AML-193 (cell line): Measurements from ENCODE around the gene SGMS1.
A peak's percentile ranks its signal among the peaks of the same experiment; 100 is the strongest.
"Not testable (repeated sequence)": the region's sequence is repeated elsewhere in the genome, so short reads cannot be mapped to it uniquely, and the experiment has no call there.

ENCODE experiments used
- DNase-seq, 2 experiments: peaks; one replicate each; lab custom pipeline; 2025; lab: John Stamatoyannopoulos, UW

Gene SGMS1

GRCh38 chr10:50373821-50374501, 249.8 kb downstream of the SGMS1 start:
- DNase-seq: no peak

GRCh38 chr10:50369931-50370330, 253.8 kb downstream of the SGMS1 start:
- no peak for DNase-seq

DNA sequence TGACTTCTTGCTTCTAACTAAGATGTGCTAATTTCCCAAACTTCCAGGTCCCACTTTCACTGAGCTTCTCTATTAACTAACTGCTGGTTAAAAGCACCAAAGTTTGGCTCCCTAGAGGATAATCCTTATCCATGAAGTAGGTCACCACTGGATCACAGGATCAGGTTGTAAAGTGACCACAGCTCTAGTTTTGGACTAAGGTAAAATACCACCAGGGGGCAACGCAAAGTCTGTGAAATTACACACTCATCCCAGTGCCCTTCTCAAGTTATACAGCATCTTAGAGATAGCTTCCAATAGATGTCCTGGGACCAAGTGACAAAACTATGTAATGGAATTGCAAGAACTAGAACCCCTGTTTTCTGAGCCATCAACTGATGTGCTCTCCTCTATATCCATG, 256.0 kb downstream of the SGMS1 start:
- DNase-seq: peak; percentile 46 to 52

DNA sequence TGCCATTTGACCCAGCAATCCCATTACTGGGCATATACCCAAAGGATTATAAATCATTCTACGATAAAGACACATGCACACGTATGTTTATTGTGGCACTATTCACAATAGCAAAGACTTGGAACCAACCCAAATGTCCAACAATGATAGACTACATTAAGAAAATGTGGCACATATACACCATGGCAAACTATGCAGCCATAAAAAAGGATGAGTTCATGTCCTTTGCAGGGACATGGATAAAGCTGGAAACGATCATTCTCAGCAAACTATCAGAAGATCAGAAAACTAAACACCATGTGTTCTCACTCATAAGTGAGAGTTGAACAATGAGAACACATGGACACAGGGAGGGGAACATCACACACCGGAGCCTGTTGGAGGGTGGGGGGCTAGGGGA, 257.3 kb downstream of the SGMS1 start:
- DNase-seq: not testable (repeated sequence)

DNA sequence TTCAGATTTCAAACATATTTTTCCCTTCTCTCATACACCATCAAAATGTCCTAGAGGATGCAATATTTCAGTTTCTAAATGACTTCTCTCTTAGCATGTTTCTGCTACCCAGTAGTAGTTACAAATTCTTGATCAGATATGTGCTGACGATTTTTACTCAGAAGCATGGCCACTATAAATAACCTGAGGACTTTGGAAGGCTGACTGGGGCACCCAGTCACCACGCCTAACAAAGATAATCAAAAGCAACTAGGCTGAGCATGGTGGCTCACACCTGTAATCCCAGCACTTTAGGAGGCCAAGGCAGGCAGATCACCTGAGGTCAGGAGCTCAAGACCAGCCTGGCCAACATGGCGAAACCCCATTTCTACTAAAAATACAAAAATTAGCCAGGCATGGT, 259.0 kb downstream of the SGMS1 start:
- not testable (repeated sequence) for DNase-seq

DNA sequence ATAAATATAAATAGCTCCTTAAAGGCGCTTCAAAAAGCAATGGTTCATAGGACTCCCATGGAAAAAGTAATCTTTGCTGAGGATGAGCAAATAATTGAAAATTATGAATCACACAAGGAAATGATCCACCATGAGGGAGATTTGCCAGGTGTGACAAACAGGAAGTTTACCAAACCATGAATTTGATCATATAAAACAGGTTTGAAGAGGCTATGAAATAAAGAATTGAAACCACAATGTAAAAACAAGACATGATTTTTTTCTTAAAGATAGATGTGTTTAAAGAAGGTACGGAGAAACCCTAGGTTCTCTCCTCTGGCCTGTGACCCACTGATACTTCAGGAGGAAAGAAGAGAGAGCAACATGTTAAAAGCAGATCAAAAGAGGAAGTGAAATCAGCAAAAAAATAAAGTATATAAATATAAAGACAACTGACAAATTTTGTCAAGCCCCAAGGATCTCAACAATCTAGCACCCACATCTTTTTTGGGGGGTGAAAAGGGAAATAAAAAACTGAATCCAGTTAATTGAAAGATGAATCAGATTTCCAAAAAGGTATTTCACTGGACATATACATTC, 261.1 kb downstream of the SGMS1 start:
- peak in 1 of 2 experiments; percentile 14 for DNase-seq

DNA sequence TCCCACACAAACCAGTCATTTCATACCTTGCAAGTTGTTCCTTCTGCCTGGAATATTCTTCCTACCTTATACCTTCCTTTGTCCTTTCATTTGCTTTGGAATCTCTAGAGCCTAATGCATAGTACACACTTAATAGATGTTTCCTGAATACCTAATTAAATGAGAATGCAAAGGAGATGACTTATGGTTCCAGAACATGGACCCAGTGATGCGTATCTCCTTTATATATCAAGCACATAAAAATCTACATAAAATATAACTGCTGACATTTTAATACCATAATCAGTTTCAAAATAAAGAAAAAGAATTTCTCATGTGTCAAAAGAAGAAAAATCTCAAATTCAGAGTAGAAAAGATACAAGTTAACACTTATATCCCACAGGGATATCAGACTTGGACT, 261.8 kb downstream of the SGMS1 start:
- DNase-seq: no peak

- DNase-seq: no peak
Observed at GRCh38 chr10:50360077-50360850, 263.5 kb downstream of the SGMS1 start.

DNA sequence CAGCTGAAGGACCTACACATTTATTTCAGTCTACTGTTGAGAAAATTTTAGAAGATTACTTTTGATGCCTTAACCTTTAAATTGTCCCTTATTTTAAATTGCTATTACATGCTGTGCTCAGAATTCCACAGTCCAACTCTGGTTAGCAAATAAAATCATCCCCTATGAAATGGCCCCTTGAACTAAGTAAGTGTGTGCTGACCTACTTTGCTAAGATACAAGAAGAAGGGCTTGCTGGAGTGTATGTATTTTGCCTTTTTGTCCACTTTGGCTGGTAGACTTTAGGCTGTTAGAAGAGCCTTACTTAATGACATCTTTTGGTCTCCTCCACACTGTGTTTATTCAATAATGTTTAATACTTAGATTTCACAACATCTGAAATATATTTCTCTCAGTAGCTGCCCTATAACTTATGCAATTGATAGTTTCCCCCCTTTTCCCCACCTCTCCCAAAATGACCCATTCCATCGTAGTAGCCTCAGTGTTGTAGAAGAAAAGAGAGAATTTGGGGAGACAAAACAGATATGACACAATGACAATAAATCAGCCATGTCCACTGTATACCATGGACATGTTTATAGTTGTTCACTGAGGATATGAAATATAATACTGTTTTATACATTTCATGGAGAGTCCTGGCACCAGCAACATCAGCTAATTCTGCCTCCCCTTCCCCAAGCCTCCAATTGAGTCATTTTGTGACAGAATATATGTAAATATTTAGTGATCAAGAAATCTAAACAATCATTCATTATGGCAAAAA, 264.6 kb downstream of the SGMS1 start:
- DNase-seq: no peak

DNA sequence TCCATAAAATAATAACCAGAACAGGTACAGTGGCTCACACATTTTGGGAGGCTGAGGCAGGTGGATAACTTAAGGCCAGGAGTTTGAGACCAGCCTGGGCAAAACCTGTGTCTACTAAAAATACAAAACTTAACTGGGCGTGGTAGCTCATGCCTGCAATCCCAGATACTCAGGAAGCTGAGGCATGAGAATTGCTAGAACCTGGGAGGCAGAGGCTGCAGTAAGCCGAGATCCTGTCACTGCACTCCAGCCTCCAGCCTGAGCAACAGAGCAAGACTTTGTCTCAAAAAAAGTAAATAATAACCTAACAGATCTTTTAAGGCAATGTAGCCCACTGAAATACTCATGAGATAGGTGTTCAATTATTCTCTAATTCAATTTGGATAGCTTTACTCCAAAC, 265.3 kb downstream of the SGMS1 start:
- no peak for DNase-seq

GRCh38 chr10:50356481-50356832, 267.3 kb downstream of the SGMS1 start:
- DNase-seq: not testable (repeated sequence)

GRCh38 chr10:50355693-50356480, 267.9 kb downstream of the SGMS1 start:
- DNase-seq: not testable (repeated sequence)

DNA sequence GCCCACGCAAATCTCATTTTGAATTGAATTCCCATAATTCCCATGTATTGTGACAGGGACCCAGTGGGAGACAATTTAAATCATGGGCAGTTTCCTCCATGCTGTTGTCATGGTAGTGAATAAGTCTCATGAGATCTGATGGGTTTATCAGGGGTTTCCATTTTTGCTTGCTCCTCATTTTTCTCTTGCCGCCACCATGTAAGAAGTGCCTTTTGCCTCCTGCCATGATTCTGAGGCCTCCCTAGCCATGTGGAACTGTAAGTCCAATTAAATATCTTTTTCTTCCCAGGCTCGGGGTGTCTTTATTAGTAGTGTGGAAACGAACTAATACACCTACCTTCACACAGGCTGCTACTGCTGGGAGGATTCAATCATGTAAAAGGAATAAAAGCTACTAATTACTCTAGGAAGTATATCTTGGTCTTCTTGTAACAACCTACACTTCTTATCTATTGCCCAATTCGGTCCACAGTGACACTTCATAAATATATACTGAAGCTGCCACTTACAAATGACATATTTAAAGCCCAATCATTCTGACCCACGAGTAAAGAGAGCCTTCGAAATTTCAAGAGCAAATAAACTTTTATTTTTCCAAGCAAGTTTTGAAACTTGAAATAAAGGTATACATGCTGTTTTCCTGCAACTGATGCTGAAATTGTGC, 272.1 kb downstream of the SGMS1 start:
- no peak for DNase-seq

DNA sequence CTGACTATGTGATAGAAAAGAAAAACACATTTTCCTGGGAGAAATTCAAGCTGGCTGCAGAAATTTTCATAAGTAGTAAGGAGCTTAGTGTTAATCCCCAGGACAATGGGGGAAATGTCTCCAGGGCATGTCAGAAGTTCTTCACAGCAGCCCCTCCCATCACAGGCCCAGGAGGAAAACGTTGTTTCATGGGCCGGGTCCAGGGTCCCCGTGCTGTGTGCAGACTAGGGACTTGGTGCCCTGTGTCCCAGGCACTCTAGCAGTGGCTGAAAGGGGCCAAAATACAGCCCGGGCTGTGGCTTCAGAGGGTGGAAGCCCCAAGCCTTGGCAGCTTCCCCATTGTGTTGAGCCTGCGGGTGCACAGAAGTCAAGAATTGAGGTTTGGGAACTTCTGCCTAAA, 273.4 kb downstream of the SGMS1 start:
- no peak for DNase-seq

DNA sequence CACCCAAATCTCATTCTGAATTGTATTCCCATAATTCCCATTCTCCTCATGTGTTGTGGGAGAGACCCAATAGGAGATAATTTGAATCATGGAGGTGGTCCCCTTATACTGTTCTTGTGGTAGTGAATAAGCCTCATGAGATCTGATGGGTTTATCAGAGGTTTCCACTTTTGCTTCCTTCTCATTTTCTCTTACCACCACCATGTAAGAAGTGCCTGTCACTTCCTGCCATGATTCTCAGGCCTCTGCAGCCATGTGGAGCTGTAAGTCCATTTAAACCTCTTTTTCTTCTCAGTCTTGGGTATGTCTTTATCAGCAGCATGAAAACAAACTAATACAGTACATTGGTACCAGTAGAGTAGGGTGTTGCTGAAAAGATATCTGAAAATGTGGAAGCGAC, 274.2 kb downstream of the SGMS1 start:
- no peak for DNase-seq

- no peak for DNase-seq
Observed at GRCh38 chr10:50347394-50347802, 276.4 kb downstream of the SGMS1 start.

DNA sequence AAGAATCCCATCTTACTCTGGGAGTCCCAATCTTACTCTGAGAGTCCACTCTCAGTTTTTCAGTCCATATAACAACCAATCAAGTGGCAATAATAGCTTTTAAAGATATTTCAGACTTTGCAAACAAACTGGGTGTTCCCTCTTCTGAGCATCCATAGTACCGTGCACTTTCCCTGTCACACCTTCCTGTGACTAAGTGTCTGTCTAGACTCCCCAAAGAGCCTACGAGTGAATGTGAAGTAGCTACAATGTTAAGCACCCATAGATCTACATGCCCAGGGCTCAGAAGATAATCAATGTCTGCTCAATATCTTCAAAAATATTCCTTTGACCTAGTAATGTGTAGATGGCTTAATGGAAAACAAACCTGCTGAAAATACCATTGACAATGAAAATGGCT, 276.8 kb downstream of the SGMS1 start:
- DNase-seq: no peak

DNA sequence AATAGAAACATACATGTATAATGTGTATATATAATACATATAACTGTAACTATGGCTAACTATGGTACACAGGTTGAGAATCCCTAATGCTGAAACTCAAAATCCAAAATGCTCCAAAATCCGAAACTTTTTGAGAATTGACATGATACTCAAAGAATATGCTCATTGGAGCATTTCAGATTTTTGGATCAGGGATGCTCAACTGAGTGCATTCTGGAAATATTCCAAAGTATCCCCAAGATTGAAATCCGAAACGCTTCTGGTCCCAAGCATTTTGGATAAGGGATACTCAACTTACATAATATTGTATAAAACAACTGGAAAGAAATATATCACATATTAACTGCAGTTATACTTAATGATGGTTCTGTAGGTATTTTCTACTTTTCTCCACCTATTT, 278.2 kb downstream of the SGMS1 start:
- DNase-seq: no peak

DNA sequence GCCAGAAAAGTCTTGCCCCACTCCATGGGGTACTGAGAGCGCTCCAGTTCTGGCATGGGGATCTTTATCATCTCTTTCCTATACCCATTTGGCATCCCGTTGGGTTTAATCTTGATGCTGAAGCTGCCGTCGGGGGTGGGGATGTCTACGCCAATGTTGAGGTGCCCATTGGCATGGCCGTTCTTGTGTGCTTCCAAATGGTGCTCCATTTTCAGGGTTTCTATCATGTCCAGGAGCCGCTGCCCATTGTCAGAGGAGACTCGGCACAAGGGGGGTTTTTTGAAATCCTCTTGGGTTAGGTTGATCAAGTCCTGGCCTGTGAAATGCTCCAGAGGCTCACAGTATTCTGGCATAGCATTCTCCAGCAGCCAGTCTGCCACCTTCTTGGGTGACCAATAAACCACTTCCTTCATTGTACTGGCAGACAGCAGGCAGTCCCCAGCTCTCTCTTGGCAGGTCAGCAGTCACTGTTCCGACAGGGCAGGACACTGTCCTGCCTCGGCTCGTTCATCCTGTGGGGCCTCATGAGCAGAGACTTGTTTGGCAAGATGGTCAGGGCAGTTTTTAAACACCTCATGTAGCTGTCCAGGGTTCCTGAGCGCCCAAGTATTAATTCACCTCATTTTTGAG, 279.9 kb downstream of the SGMS1 start:
- no peak for DNase-seq

GRCh38 chr10:50341987-50342386, 281.8 kb downstream of the SGMS1 start:
- DNase-seq: no peak

GRCh38 chr10:50336140-50336539, 287.6 kb downstream of the SGMS1 start:
- no peak for DNase-seq
